Rectal smooth muscle tissue (tissue), 1 donor: ENCODE data around the gene RPP25.
A peak's percentile ranks its signal among the peaks of the same experiment; 100 is the strongest.
"Not testable (repeated sequence)": the region's sequence is repeated elsewhere in the genome, so short reads cannot be mapped to it uniquely, and the experiment has no call there.

Experiments used
- H3K27ac ChIP-seq: one replicate; pipeline ENCODE4 v1.7.0; 2013; ENCODE audit warnings: low read depth, low read length, inconsistent platforms
- H3K27me3 ChIP-seq: one replicate; pipeline ENCODE4 v1.7.0; 2013; ENCODE audit warnings: low read length; ENCODE audit not compliant: control insufficient read depth, insufficient read depth
- H3K36me3 ChIP-seq: one replicate; pipeline ENCODE4 v1.7.0; 2013; ENCODE audit warnings: low read length; ENCODE audit not compliant: control insufficient read depth, insufficient read depth
- H3K4me1 ChIP-seq: one replicate; pipeline ENCODE4 v1.7.0; 2013; ENCODE audit warnings: low read length; ENCODE audit not compliant: control insufficient read depth, insufficient read depth
- H3K4me3 ChIP-seq: one replicate; pipeline ENCODE4 v1.7.0; 2013; ENCODE audit warnings: low read length
- H3K9ac ChIP-seq: one replicate; pipeline ENCODE4 v1.7.0; 2013; ENCODE audit warnings: low read length

The RPP25 gene

GRCh38 chr15:74937590-74938371 is 18.8 kb downstream of the RPP25 start, which contains the start of gene COX5A:
TSS of gene COX5A (minus strand) at chr15:74938073. CDS start at chr15:74938014, 59 bp downstream.
- Histone ChIP-seq H3K9ac (peak within 1 kb of the TSS; percentile 70), H3K4me1 (peaks cover 3% of the 10 kb centered on the region), H3K27me3 (no peaks in the 10 kb centered on the region), H3K4me3 (peak within 1 kb of the TSS; percentile 87), H3K27ac (peak within 1 kb of the TSS; percentile 93), H3K36me3 (no peaks in the 10 kb centered on the region)

DNA sequence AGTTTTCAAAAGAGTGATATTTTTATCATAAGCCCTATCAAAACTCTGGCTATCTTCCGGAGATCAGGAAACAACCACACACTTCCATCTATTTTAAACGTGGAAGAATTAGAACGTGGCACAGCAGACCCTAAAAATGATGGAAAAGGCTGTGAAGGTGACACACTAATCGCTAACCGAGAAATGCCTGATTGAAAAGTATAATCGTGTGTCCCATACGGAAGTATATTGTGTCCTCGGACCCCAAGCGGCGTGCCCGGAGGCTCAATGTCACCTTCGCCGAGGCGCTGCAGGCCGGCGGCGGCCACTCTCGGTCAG is 19.3 kb downstream of the RPP25 start:
- H3K36me3 ChIP-seq: no peaks in the 10 kb centered on the region
- H3K9ac ChIP-seq: peak overlapping the region; percentile 70
- peaks cover 3% of the 10 kb centered on the region for H3K4me1 ChIP-seq
- peak overlapping the region; percentile 93 for H3K27ac ChIP-seq
- no peaks in the 10 kb centered on the region for H3K27me3 ChIP-seq
- peak overlapping the region; percentile 87 for H3K4me3 ChIP-seq

- not testable (repeated sequence) for H3K27me3 ChIP-seq, H3K4me3 ChIP-seq, H3K4me1 ChIP-seq, H3K9ac ChIP-seq, H3K27ac ChIP-seq, H3K36me3 ChIP-seq
Measured at GRCh38 chr15:74935193-74935592, 21.4 kb downstream of the RPP25 start.

- no peak overlapping the region for H3K4me3 ChIP-seq
- H3K27me3 ChIP-seq: no peaks in the 10 kb centered on the region
- no peak overlapping the region for H3K9ac ChIP-seq
- peaks cover 3% of the 10 kb centered on the region for H3K4me1 ChIP-seq
- H3K36me3 ChIP-seq: peaks cover 10% of the 10 kb centered on the region
- no peak overlapping the region for H3K27ac ChIP-seq
Measured at GRCh38 chr15:74933573-74933972, 23.0 kb downstream of the RPP25 start.

GRCh38 chr15:74928771-74929198 is 27.8 kb downstream of the RPP25 start:
- Histone ChIP-seq H3K27ac (no peak overlapping the region), H3K4me1 (no peaks in the 10 kb centered on the region), H3K4me3 (no peak overlapping the region), H3K36me3 (peaks cover 14% of the 10 kb centered on the region), H3K27me3 (no peaks in the 10 kb centered on the region), H3K9ac (no peak overlapping the region)

- no peaks in the 10 kb centered on the region for H3K27me3 ChIP-seq
- no peaks in the 10 kb centered on the region for H3K4me1 ChIP-seq
- H3K36me3 ChIP-seq: peaks cover 13% of the 10 kb centered on the region
- no peak overlapping the region for H3K9ac ChIP-seq
- no peak overlapping the region for H3K4me3 ChIP-seq
- no peak overlapping the region for H3K27ac ChIP-seq
Measured at GRCh38 chr15:74924525-74924924, 32.0 kb downstream of the RPP25 start.

DNA sequence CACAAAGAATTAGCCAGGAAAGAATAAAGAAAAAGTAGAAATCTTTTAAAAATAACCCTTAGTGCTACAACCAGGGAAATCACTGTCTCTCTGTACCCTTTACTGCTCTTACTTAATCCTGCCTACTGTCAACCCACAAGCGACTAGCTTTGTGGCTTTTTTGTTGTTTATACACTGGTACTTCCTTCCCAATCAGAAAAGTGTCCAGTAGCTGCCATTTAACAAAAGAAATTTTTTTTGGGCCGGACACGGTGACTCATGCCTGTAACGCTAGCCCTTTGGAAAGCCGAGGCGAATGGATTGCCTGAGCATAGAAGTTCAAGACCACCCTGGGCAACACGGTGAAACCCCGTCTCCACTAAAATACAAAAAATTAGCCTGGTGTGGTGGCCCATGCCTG is 36.1 kb downstream of the RPP25 start:
- H3K27ac ChIP-seq: no peak overlapping the region
- no peak overlapping the region for H3K9ac ChIP-seq
- H3K36me3 ChIP-seq: peaks cover 19% of the 10 kb centered on the region
- no peak overlapping the region for H3K4me3 ChIP-seq
- H3K4me1 ChIP-seq: no peaks in the 10 kb centered on the region
- H3K27me3 ChIP-seq: no peaks in the 10 kb centered on the region

DNA sequence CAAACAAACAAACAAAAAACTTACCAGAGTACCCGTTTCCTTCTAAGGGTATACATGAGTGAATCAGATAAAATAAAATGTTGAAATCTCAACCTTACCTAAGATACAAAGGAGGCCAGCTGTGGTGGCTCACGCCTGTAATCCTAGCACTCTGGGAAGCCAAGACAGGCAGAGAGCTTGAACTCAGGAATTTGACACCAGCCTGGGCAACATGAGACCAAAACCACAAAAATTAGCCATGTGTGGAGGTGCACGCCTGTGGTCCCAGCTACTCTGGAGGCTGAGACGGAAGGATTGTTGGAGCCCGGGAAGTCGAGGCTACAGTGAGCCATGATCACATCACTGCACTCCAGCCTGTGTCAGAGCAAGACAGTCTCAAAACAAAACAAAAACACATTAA is 38.9 kb downstream of the RPP25 start:
- no peaks in the 10 kb centered on the region for H3K27me3 ChIP-seq
- H3K36me3 ChIP-seq: peaks cover 26% of the 10 kb centered on the region
- H3K4me3 ChIP-seq: no peak overlapping the region
- H3K9ac ChIP-seq: no peak overlapping the region
- H3K27ac ChIP-seq: no peak overlapping the region
- no peaks in the 10 kb centered on the region for H3K4me1 ChIP-seq

- H3K4me1 ChIP-seq, H3K9ac ChIP-seq, H3K27me3 ChIP-seq, H3K27ac ChIP-seq, H3K4me3 ChIP-seq: not testable (repeated sequence)
- peaks cover 16% of the 10 kb centered on the region for H3K36me3 ChIP-seq
Measured at GRCh38 chr15:74913799-74914198, 42.8 kb downstream of the RPP25 start.

DNA sequence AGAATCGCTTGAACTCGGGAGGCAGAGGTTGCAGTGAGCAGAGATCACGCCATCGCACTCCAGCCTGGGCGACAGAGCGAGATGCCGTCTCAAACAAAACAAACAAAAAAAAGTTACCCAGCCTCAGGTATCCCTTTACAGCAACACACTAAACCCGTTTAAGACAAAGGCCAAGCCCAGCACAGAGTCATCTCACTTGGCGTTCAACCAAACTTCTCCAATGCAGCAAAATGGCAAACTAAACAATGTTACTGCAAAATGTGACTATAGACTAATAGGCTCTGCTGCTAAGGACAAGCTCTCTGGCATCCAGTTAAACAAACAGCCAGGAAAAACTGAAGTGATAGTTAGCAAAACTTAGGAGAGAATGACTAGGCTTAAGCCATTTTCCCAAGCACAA is 43.5 kb downstream of the RPP25 start:
- H3K36me3 ChIP-seq: peaks cover 15% of the 10 kb centered on the region
- no peak overlapping the region for H3K9ac ChIP-seq
- H3K27me3 ChIP-seq: no peaks in the 10 kb centered on the region
- no peaks in the 10 kb centered on the region for H3K4me1 ChIP-seq
- H3K4me3 ChIP-seq: no peak overlapping the region
- H3K27ac ChIP-seq: no peak overlapping the region

DNA sequence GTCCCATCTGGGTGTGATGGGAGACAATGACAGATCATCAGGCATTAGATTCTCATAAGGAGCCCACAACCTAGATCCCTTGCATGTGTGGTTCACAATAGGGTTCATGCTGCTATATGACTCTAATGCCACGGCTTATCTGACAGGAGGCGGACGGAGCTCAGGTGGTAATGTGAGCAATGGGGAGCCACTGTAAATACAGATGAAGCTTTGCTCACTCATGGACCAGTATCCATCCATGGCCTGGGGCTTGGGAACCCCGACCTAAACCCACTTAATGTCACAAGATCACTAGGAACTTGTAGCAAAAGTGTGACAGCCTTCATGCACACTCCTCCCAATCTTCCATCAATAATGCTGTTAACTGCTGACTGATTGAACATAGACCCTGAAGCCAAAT is 47.9 kb downstream of the RPP25 start:
- H3K27ac ChIP-seq: no peak overlapping the region
- H3K27me3 ChIP-seq: no peaks in the 10 kb centered on the region
- peaks cover 12% of the 10 kb centered on the region for H3K36me3 ChIP-seq
- H3K4me1 ChIP-seq: peaks cover 14% of the 10 kb centered on the region
- no peak overlapping the region for H3K4me3 ChIP-seq
- H3K9ac ChIP-seq: no peak overlapping the region

- Histone ChIP-seq H3K4me1 (peaks cover 14% of the 10 kb centered on the region), H3K27me3 (no peaks in the 10 kb centered on the region), H3K36me3 (peaks cover 12% of the 10 kb centered on the region)
Measured at GRCh38 chr15:74907163-74907870, 49.3 kb downstream of the RPP25 start.

More at GRCh38 chr15:74907163-74907870, 49.3 kb downstream of the RPP25 start:
- H3K9ac ChIP-seq: peak overlapping the region; percentile 82
- peak overlapping the region; percentile 92 for H3K4me3 ChIP-seq
- H3K27ac ChIP-seq: peak overlapping the region; percentile 90
